Measurements from ENCODE around the gene TADA2B.

The TADA2B gene

GRCh38 chr4:7104366-7105031, 61.3 kb downstream of the TADA2B start:
- DNase-seq (ENCODE audit: low read depth in 2 of 2) = no peak
- no peak for TF ChIP-seq CTCF (IDR thresholded peaks at IDR 0.05; ENCODE audit: low read depth, low read length)
- no peak overlapping the region for H3K4me3 ChIP-seq (replicated peaks in 1 of 2; ENCODE audit: low read depth in 2 of 2, low read length in 2 of 2)

GRCh38 chr4:7105276-7105675, 62.1 kb downstream of the TADA2B start:
- DNase-seq (ENCODE audit: low read depth in 2 of 2) = peak in 1 of 2 donors; percentile 18
- no peak overlapping the region for H3K4me3 ChIP-seq (replicated peaks in 1 of 2; ENCODE audit: low read depth in 2 of 2, low read length in 2 of 2)
- no peak for TF ChIP-seq CTCF (IDR thresholded peaks at IDR 0.05; ENCODE audit: low read depth, low read length)

GRCh38 chr4:7107166-7107905, 64.2 kb downstream of the TADA2B start:
- H3K4me3 ChIP-seq (replicated peaks in 1 of 2; ENCODE audit: low read depth in 2 of 2, low read length in 2 of 2) = no peak overlapping the region
- TF ChIP-seq CTCF (IDR thresholded peaks at IDR 0.05; ENCODE audit: low read depth, low read length) = no peak
- no peak for DNase-seq (ENCODE audit: low read depth in 2 of 2)
